ENCODE results near the gene ANXA8.

Gene ANXA8

GRCh38 chr10:47438857-47439474 is 44.9 kb downstream of the ANXA8 start:
- Histone ChIP-seq H3K4me3 (ENCODE audit: low read length in 2 of 2) (no peak overlapping the region), H3K9ac (ENCODE audit: low read depth, low read length, poor library complexity) (no peak overlapping the region), H2AFZ (ENCODE audit: low read length) (no peak overlapping the region), H3K79me1 (ENCODE audit: low read depth, low read length) (no peaks in the 10 kb centered on the region), H3K18ac (ENCODE audit: low read length) (no peak overlapping the region), H3K14ac (ENCODE audit: low read length) (no peak overlapping the region), H3K4me1 (ENCODE audit: control insufficient read depth in 2 of 2, insufficient read depth in 1 of 2, low read depth in 1 of 2, low read length in 2 of 2) (peaks cover 0 to 2% of the 10 kb centered on the region in 2 donors), H4K8ac (ENCODE audit: low read depth, low read length) (no peak overlapping the region), H2BK15ac (ENCODE audit: low read length) (no peak overlapping the region), H3K23ac (ENCODE audit: low read depth, low read length, poor library complexity) (no peak overlapping the region), H3K27me3 (ENCODE audit: control insufficient read depth in 3 of 3, insufficient read depth in 3 of 3, low read depth in 1 of 3, low read length in 3 of 3) (no peaks in the 10 kb centered on the region), H3K4ac (ENCODE audit: low read length) (no peak overlapping the region), H2BK120ac (ENCODE audit: low read depth, low read length) (no peak overlapping the region), H2BK12ac (ENCODE audit: low read length) (no peak overlapping the region), H3K27ac (replicated peaks; ENCODE audit: low read length) (no peak overlapping the region), H2AK5ac (ENCODE audit: low read depth, low read length) (no peak overlapping the region), H2BK5ac (ENCODE audit: low read length) (no peak overlapping the region), H3K36me3 (replicated peaks in 1 of 2; ENCODE audit: control insufficient read depth in 2 of 2, insufficient read depth in 2 of 2, low read length in 2 of 2) (no peaks in the 10 kb centered on the region), H3K4me2 (ENCODE audit: insufficient read depth, low read length, poor library complexity, severe bottlenecking) (no peak overlapping the region), H4K91ac (ENCODE audit: low read depth, low read length, poor library complexity) (no peak overlapping the region), H3K9me3 (replicated peaks in 1 of 2; ENCODE audit: control insufficient read depth in 2 of 2, insufficient read depth in 1 of 2, low read depth in 1 of 2, low read length in 2 of 2) (no peaks in the 10 kb centered on the region)
- DNase-seq (ENCODE audit: low spot score), result peak; percentile 21
- no CpG with 5 or more reads among the region's 6 CpGs for WGBS, 2 donors (ENCODE audit: extremely low coverage in 2 of 2, insufficient read length in 2 of 2, insufficient replicate concordance in 1 of 2)

DNA sequence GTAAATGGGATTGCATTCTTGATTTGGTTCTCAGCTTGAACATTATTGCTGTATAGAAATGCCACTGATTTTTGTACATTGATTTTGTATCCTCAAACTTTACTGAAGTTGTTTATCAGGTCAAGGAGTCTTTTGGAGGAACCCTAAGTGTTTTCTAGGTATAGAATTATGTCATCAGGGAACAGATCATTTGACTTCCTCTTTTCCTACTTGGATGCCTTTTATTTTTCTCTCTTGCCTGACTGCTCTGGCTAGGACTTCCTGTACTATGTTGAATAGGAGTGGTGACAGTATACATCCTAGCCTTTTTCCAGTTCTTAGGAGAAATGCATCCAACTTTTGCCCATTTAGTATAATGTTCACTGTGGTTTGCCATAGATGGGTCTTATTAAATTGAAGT is 48.8 kb downstream of the ANXA8 start:
- H3K9me3 ChIP-seq (replicated peaks in 1 of 2; ENCODE audit: control insufficient read depth in 2 of 2, insufficient read depth in 1 of 2, low read depth in 1 of 2, low read length in 2 of 2), result no peaks in the 10 kb centered on the region
- H3K36me3 ChIP-seq (replicated peaks in 1 of 2; ENCODE audit: control insufficient read depth in 2 of 2, insufficient read depth in 2 of 2, low read length in 2 of 2), result no peaks in the 10 kb centered on the region
- no peak overlapping the region for H3K23ac ChIP-seq (ENCODE audit: low read depth, low read length, poor library complexity)
- no peak overlapping the region for H3K18ac ChIP-seq (ENCODE audit: low read length)
- no peak overlapping the region for H3K27ac ChIP-seq (replicated peaks; ENCODE audit: low read length)
- no peak overlapping the region for H3K14ac ChIP-seq (ENCODE audit: low read length)
- no peak overlapping the region for H2AFZ ChIP-seq (ENCODE audit: low read length)
- no peak overlapping the region for H4K8ac ChIP-seq (ENCODE audit: low read depth, low read length)
- H3K4ac ChIP-seq (ENCODE audit: low read length), result no peak overlapping the region
- H2BK15ac ChIP-seq (ENCODE audit: low read length), result no peak overlapping the region
- no peak overlapping the region for H3K4me3 ChIP-seq (ENCODE audit: low read length in 2 of 2)
- no peak overlapping the region for H2BK5ac ChIP-seq (ENCODE audit: low read length)
- no peak overlapping the region for H3K9ac ChIP-seq (ENCODE audit: low read depth, low read length, poor library complexity)
- no peaks in the 10 kb centered on the region for H3K79me1 ChIP-seq (ENCODE audit: low read depth, low read length)
- no peak for DNase-seq (ENCODE audit: low spot score)
- no peak overlapping the region for H2BK120ac ChIP-seq (ENCODE audit: low read depth, low read length)
- H2AK5ac ChIP-seq (ENCODE audit: low read depth, low read length), result no peak overlapping the region
- no peak overlapping the region for H2BK12ac ChIP-seq (ENCODE audit: low read length)
- H3K27me3 ChIP-seq (ENCODE audit: control insufficient read depth in 3 of 3, insufficient read depth in 3 of 3, low read depth in 1 of 3, low read length in 3 of 3), result no peaks in the 10 kb centered on the region
- H3K4me2 ChIP-seq (ENCODE audit: insufficient read depth, low read length, poor library complexity, severe bottlenecking), result no peak overlapping the region
- no peak overlapping the region for H4K91ac ChIP-seq (ENCODE audit: low read depth, low read length, poor library complexity)
- H3K4me1 ChIP-seq (ENCODE audit: control insufficient read depth in 2 of 2, insufficient read depth in 1 of 2, low read depth in 1 of 2, low read length in 2 of 2), result peaks cover 0 to 2% of the 10 kb centered on the region in 2 donors

GRCh38 chr10:47425813-47426419 is 58.0 kb downstream of the ANXA8 start:
- Histone ChIP-seq H2BK12ac (ENCODE audit: low read length) (no peak overlapping the region), H3K9me3 (replicated peaks in 1 of 2; ENCODE audit: control insufficient read depth in 2 of 2, insufficient read depth in 1 of 2, low read depth in 1 of 2, low read length in 2 of 2) (no peaks in the 10 kb centered on the region), H4K8ac (ENCODE audit: low read depth, low read length) (no peak overlapping the region), H3K36me3 (replicated peaks in 1 of 2; ENCODE audit: control insufficient read depth in 2 of 2, insufficient read depth in 2 of 2, low read length in 2 of 2) (no peaks in the 10 kb centered on the region), H2BK120ac (ENCODE audit: low read depth, low read length) (no peak overlapping the region), H3K27ac (replicated peaks; ENCODE audit: low read length) (no peak overlapping the region), H3K4me2 (ENCODE audit: insufficient read depth, low read length, poor library complexity, severe bottlenecking) (no peak overlapping the region), H3K27me3 (ENCODE audit: control insufficient read depth in 3 of 3, insufficient read depth in 3 of 3, low read depth in 1 of 3, low read length in 3 of 3) (no peaks in the 10 kb centered on the region), H2AFZ (ENCODE audit: low read length) (no peak overlapping the region), H2BK5ac (ENCODE audit: low read length) (peak overlapping the region; percentile 47), H2AK5ac (ENCODE audit: low read depth, low read length) (no peak overlapping the region), H3K14ac (ENCODE audit: low read length) (no peak overlapping the region), H3K23ac (ENCODE audit: low read depth, low read length, poor library complexity) (no peak overlapping the region), H3K79me1 (ENCODE audit: low read depth, low read length) (no peaks in the 10 kb centered on the region), H3K4me1 (ENCODE audit: control insufficient read depth in 2 of 2, insufficient read depth in 1 of 2, low read depth in 1 of 2, low read length in 2 of 2) (peaks cover 0 to 4% of the 10 kb centered on the region in 2 donors), H2BK15ac (ENCODE audit: low read length) (no peak overlapping the region), H4K91ac (ENCODE audit: low read depth, low read length, poor library complexity) (no peak overlapping the region), H3K18ac (ENCODE audit: low read length) (no peak overlapping the region), H3K4ac (ENCODE audit: low read length) (no peak overlapping the region), H3K4me3 (ENCODE audit: low read length in 2 of 2) (no peak overlapping the region), H3K9ac (ENCODE audit: low read depth, low read length, poor library complexity) (no peak overlapping the region)
- no peak for DNase-seq (ENCODE audit: low spot score)
- no CpG with 5 or more reads among the region's 4 CpGs for WGBS, 2 donors (ENCODE audit: extremely low coverage in 2 of 2, insufficient read length in 2 of 2, insufficient replicate concordance in 1 of 2)

- peak overlapping the region; percentile 4 for H2BK15ac ChIP-seq (ENCODE audit: low read length)
- H3K4ac ChIP-seq (ENCODE audit: low read length), result no peak overlapping the region
Observed at GRCh38 chr10:47424231-47424630, 59.7 kb downstream of the ANXA8 start.

More at GRCh38 chr10:47424231-47424630, 59.7 kb downstream of the ANXA8 start:
- Histone ChIP-seq H3K27ac (replicated peaks; ENCODE audit: low read length) (no peak overlapping the region), H3K9me3 (replicated peaks in 1 of 2; ENCODE audit: control insufficient read depth in 2 of 2, insufficient read depth in 1 of 2, low read depth in 1 of 2, low read length in 2 of 2) (no peaks in the 10 kb centered on the region), H3K18ac (ENCODE audit: low read length) (no peak overlapping the region), H4K91ac (ENCODE audit: low read depth, low read length, poor library complexity) (no peak overlapping the region), H2AK5ac (ENCODE audit: low read depth, low read length) (no peak overlapping the region), H3K4me3 (ENCODE audit: low read length in 2 of 2) (no peak overlapping the region), H3K4me2 (ENCODE audit: insufficient read depth, low read length, poor library complexity, severe bottlenecking) (no peak overlapping the region), H2BK5ac (ENCODE audit: low read length) (no peak overlapping the region), H4K8ac (ENCODE audit: low read depth, low read length) (no peak overlapping the region), H3K23ac (ENCODE audit: low read depth, low read length, poor library complexity) (no peak overlapping the region), H3K9ac (ENCODE audit: low read depth, low read length, poor library complexity) (no peak overlapping the region), H3K14ac (ENCODE audit: low read length) (no peak overlapping the region), H2BK120ac (ENCODE audit: low read depth, low read length) (no peak overlapping the region), H3K36me3 (replicated peaks in 1 of 2; ENCODE audit: control insufficient read depth in 2 of 2, insufficient read depth in 2 of 2, low read length in 2 of 2) (no peaks in the 10 kb centered on the region), H3K79me1 (ENCODE audit: low read depth, low read length) (no peaks in the 10 kb centered on the region), H3K27me3 (ENCODE audit: control insufficient read depth in 3 of 3, insufficient read depth in 3 of 3, low read depth in 1 of 3, low read length in 3 of 3) (no peaks in the 10 kb centered on the region), H3K4me1 (ENCODE audit: control insufficient read depth in 2 of 2, insufficient read depth in 1 of 2, low read depth in 1 of 2, low read length in 2 of 2) (peaks cover 4 to 10% of the 10 kb centered on the region in 2 donors), H2AFZ (ENCODE audit: low read length) (no peak overlapping the region), H2BK12ac (ENCODE audit: low read length) (no peak overlapping the region)
- WGBS, 2 donors (ENCODE audit: extremely low coverage in 2 of 2, insufficient read length in 2 of 2, insufficient replicate concordance in 1 of 2), result no CpG with 5 or more reads among the region's 8 CpGs
- DNase-seq (ENCODE audit: low spot score), result no peak
